Measurements from ENCODE around the gene DOK7.
"Not testable (repeated sequence)": the region's sequence is repeated elsewhere in the genome, so short reads cannot be mapped to it uniquely, and the experiment has no call there.

Gene DOK7

DNA sequence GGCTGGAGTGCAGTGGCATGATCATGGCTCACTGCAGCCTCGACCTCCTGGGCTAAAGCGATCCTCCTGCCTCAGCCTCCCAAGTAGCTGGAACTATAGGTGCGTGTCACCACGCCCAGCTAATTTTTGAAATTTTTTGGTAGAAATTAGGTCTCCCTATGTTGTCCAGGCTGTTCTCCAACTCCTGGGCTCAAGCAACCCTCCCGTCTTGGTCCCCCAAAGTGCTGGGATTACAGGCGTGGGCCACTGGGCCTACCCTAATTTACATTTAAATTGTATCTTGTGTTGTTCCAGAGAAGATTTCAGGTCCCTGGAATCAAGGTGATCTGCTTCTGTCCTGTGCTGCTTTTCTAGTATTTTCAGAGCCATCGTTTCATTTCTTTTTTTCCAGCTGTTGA, 70.3 kb downstream of the DOK7 start:
- DNase-seq (ENCODE audit: low spot score): no peak

DNA sequence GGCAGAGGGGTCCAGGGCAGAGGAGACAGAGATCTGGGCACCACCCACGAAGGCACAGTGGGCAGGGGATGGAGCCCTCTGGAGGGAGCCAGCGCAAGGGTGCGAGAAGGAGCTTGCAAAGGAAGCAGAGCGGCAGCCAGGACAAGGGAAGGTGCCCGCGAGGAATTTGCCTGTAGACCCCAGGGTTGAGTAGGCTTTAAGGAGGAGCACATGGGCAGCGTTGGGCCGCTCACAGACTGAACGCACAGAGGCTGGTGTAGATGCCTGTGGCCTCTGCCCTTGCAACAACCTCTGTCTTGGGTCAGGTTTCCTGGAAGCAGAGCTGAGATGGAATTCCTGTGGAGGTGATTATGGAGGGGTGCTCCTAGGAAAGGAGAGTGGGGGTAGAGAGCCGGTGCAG, 72.7 kb downstream of the DOK7 start:
- DNase-seq (ENCODE audit: low spot score): not testable (repeated sequence)

DNA sequence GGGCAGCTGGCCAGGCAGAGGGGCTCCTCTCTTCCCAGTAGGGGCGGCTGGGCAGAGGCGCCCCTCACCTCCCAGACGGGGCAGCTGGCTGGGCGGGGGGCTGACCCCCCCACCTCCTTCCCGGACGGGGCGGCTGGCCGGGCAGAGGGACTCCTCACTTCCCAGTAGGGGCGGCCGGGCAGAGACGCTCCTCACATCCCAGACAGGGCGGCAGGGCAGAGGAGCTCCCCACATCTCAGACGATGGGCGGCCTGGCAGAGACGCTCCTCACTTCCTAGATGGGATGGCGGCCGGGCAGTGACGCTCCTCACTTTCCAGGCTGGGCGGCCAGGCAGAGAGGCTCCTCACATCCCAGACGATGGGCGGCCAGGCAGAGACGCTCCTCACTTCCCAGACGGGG, 75.8 kb downstream of the DOK7 start:
- DNase-seq (ENCODE audit: low spot score): not testable (repeated sequence)

DNA sequence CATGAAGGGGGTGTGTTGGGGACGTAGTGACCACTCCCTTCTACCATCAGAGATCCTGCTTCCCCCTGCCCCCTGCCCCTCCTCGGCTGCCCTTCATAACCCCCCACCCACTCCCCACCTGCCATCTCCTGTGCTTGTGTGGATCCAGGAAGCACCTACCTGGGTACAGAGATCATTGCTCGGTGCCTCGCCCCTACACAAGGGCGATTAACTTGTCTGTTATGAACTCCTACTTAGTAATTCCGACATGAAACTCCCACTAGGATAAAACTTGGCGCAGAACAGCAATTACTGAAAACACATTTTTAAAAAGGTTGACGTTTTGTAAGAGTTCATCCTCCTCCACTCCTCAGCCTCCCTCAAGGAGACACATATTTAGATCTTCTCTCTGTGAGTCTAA, 80.3 kb downstream of the DOK7 start:
- not testable (repeated sequence) for DNase-seq (ENCODE audit: low spot score)

All from Ammon's horn (tissue), 1 donor.